GM18511 (cell line): Measurements from ENCODE around the gene ARMH4.
"Not testable (repeated sequence)": the region's sequence is repeated elsewhere in the genome, so short reads cannot be mapped to it uniquely, and the experiment has no call there.

Source experiments
- ATAC-seq: cut with Tn5 transposase; IDR thresholded peaks from one replicate; pipeline ENCODE4 v1.9.1; 2021; ENCODE audit warnings: mild to moderate bottlenecking, moderate library complexity; ENCODE audit not compliant: unreplicated experiment

The ARMH4 gene

DNA sequence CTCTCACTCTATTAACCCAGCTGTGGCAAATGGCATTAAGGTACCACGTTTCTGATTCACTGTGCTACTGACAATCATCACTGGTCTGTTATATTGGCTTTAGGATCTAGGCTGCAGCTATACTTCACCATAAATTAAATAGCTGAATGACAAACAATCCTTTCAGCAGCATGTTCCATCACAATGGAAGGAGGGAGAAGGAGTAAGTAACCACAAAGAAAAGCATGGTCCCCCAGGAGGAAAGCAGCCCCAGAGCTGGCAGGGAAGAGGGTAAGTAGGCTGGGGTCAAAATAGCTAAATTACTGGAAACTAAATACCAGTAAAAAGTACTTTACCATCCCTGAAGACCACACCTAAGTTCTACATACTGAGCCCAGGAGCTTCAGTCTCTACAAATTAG, 2.8 kb downstream of the ARMH4 start:
- no peak for ATAC-seq

GRCh38 chr14:58146399-58146798, 5.6 kb downstream of the ARMH4 start:
- no peak for ATAC-seq

DNA sequence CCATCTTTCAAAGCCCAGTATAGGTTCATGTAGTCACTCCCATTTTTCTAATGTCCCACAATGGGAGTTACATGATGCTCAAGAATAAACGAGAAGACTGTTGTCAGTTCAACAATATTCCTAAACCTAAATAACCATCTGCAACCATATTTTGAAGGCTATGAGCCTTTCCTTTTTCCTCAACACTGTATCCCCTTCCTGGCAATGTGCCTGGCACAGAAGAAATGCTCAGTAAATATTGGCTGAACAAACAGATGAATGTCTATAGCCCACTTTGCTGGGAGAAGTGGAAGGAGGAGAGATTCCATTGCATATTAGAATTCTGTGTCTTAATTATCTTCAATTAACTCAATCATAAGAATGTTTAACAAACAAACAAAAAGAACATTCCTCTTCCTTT, 6.1 kb downstream of the ARMH4 start:
- ATAC-seq = no peak

GRCh38 chr14:58143106-58143505, 8.9 kb downstream of the ARMH4 start:
- no peak for ATAC-seq

- ATAC-seq = no peak
These were observed 10.1 kb downstream of the ARMH4 start for GRCh38 chr14:58141893-58142292.

DNA sequence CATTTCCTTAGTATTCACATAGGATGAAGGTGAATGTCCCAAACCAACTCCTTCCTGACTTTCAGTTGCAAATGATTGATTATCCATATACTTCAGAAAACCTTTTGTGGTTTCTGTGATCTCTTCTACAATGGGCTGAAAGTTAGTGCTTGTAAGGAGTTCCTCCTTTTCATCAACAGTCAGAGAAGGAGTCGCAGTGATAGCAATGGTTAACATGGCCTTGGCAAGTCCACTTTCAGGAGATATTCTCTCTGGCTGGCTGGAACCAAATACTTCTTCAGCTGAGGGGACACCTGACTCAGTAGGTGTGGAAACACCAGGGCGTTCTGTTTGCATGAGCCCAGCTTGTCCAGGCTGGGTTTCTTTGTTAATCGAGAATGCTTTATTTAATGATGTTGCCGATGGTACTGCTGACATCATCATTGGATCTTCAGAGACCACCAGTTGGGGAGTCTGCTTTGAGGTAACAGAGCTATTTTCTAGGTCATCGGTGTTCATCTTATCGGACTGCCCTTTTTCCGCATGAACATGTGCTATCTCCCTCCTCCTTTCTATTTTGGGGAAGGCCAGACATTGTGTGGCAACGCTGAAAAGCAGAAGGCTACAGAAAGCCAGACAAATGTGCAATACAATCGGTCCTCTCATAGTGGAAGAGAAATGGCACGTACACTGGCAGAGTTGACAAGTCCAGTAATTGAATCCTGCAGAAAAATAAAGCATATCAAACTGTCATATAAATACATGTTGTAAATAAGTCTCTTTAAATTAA, 13.1 kb downstream of the ARMH4 start:
- no peak for ATAC-seq

- ATAC-seq = no peak
These were observed 13.8 kb downstream of the ARMH4 start for GRCh38 chr14:58138031-58138713.

DNA sequence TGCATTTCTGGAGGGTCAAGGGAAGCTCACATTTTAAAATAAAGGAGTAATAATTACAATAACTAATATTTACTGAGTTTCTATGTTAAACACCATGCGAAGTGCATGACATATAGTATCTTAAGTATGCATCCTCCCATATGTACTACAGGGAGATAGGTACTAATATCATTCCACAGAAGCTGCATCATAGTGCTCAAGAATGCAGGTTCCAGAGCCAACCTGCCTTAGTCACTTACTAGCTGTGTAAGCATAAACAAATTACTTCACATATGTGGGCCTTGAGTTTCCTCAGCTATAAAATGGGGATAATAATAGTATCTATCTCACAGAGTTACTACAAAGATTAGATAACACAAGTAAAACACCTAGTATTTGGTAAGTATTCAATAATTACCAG, 18.3 kb downstream of the ARMH4 start:
- no peak for ATAC-seq

GRCh38 chr14:58131386-58131785, 20.6 kb downstream of the ARMH4 start:
- no peak for ATAC-seq

DNA sequence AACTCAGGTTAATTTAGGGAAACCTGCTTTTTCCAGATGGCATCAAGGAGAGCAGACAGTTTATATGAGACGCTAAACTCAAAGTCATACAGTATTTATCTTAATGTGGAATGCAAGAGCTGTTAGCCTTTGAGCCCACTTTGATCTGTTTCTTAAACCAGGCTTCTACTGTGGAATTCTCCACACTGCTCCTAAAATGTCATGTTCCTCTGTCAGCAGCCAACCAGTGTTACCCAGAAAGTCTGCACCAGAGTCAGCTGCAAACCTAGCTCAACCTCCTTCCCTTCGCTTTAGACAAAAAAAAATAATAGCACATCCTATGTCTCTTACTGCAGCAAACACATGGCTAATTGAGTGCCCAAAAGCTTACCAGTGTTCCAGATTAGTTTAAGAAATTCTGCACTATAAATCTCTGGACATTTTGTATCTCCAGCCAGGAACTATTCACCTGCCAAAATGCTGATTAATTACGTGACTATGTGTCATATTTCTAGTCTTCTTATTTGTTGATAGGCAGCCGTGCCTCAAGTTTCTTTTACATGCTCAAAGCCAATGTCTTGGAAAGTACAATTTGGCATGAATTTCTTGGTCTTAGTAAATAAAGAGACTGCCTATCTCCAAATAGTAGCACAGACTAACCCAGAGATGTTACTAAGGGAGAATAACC, 21.8 kb downstream of the ARMH4 start:
- ATAC-seq = no peak

DNA sequence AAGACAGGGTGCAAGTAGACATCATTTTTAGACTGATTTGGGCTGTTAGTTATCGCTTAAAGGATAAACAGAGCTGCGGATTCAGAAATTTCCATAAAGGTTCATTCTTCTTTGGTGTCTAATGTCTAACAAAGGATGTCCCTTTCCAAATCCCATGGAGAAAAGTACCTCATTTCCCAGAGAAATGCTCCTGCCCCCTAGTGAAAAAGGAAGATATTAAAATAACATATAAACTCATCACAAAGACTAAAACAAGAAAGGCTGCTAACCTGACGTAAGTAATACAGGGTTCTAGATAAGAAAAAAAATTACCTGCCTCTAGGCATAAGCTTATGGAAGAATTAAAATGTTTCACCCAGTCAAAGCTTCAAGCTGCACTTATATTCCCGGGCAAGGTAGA, 22.8 kb downstream of the ARMH4 start:
- no peak for ATAC-seq

DNA sequence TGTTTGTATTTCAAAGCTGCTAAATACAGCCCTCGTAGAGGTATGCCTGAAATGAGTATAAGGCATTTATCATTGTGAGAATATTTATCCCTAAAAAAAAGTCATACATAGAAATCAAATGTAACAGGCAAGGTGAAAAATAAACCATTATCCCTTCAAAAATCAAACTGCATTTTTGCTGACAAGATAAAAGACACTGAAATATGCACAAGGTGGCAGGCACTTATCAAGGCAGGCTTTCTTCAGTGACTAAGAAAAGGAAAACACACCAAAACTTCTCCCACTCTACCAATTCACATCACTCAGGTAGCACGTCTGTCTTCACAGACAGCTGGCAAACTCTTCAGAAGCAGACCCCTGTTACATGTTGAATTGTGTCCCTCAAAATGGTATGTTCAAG, 23.6 kb downstream of the ARMH4 start:
- no peak for ATAC-seq

DNA sequence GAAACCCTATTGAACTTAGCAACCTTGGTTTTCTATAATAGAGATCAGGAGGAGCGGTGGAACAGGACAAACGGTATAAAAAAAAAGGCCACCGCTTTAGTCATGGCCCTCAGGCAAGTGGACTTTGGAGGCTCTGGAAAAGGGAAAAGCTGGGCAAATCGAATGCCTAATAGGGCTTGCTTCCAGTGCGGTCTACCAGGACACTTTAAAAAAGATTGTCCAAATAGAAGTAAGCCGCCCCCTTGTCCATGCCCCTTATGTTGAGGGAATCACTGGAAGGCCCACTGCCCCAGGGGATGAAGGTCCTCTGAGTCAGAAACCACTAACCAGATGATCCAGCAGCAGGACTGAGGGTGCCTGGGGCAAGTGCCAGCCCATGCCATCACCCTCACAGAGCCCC, 29.5 kb downstream of the ARMH4 start:
- not testable (repeated sequence) for ATAC-seq

DNA sequence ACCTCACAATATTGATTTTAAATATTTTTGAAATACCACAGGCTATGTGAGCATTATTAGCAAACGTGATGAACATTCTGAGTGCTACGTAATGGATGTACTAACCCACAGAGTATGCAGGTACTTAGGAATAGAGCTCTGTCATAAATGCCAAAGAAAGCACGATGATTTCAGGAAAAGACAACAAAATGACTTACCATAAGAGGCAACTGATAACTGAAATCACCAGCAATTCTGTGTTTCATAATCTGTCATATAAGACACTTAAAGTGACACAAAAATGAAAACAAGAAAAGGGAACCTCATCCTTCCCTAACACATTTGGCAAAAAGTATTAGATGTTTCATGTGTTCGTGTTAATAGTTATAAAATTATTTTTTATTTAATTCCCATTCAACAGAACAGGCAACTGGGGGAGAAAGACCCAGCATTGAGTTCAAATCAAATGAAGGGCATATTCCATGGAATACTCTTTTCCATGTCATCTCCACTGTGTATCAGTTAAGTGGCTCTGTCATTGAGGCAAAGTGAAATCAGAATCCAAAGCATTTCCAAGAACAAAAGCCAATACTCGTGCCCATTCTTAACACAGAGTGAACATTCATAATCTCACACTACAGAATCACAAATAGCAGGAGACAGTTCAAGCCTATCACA, 30.4 kb downstream of the ARMH4 start:
- ATAC-seq = no peak

DNA sequence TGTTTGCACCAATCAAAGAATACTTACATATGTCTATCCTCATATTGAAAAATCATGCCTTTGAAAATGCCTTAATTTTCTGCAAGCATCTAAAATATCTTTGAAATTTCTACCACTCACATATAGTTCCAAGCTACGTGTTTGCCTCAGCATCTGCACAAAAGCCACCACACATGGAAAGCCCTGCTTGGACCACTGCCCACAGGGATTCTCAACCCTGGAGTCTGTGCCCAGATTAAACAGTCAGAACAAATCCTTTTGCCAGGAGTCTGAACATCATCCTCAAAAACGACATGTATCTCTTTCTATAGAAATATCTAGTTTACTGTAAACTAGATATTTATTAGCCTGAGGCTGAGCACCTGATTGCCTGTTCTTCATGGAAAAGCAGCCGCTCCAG, 32.6 kb downstream of the ARMH4 start:
- no peak for ATAC-seq

- no peak for ATAC-seq
These were observed 33.8 kb downstream of the ARMH4 start for GRCh38 chr14:58118097-58118815.

DNA sequence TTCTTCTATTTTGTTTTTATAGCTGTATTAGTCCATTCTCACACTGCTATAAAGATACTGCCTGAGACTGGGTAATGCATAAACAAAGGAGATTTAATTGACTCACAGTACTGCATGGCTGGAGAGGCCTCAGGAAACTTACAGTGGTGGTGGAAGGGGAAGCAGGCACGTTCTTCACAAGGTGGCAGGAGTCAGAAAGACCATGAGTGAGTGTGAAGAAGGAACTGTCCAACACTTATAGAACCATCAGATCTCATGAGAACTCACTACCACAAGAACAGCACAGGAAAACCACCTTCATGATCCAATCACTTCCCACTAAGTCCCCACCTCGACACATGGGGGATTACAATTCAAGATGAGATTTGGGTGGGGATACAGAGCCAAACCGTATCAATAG, 42.3 kb downstream of the ARMH4 start:
- ATAC-seq = no peak

DNA sequence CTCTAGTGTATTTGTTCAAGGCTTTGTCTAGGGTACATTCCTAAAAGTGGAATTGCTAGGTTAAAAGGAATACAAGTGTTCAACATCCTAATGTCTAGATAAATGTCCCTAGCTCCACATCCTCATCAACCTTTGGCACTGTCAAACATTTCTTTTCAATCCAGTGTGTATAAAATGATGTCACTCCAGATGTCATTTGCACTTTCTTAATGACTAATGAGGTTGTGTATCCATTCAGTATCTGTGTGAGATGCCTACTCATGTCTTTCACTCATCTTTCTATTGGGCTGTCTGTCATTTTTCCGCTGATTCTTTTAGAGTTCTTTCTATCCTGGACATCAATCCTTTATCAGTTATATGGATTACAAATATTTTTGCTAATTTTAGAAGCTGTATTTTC, 43.3 kb downstream of the ARMH4 start:
- ATAC-seq = no peak

DNA sequence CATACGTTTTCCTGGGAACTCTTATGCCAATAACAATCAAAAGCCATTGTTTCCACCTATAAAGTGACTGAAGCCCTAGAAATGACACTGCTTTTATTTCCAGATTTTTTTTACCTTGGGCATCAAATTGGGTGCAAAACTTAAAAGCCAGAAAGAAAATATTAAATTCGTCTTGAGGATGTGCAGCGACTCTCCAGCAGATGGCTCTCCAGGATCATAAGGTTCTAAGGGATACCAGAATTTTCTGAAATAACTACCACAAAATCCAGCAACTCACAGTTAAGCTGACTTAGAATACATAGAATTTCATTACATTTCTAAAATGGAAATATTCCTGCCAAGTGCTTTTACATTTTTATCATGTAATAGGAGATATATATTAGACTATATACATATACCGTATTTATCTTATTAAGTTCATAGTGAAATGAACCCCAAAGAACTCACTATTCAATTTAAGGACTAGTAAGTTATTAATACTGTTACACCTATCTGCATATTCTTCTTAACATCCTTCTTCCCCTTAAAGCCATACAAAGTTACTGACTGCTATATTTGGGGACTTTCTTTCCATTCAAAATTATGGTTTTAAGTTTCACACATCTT, 44.0 kb downstream of the ARMH4 start:
- no peak for ATAC-seq

- no peak for ATAC-seq
These were observed 45.0 kb downstream of the ARMH4 start for GRCh38 chr14:58107041-58107440.

DNA sequence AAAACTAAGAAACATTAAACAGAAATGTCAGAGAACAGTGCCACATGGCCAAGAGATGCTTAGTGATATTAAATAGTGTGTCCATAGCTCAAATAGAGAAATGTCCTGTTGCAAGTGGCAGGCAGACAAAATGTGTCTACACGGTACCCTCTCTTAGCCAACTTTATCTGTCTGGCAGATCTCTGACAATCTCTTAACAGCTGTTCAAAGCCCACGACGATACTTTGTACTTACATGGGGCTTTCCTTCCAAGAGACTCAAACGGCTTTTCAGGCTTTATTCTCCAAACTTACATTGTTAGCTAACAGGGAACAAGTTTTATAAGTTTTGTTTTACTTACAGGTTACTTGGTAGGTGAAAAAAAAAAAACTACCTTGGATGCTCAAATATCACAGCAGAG, 45.6 kb downstream of the ARMH4 start:
- no peak for ATAC-seq
